PC-3 (cell line): ENCODE results near the gene MYO1F. TPM values are rescaled to one million over a fixed set of nuclear protein-coding genes. Genes with fewer than 3 reads are reported as not detected.

ENCODE experiments used
- ATAC-seq: fragments of 200-7000 bp; cut with Tn5 transposase; 2 replicates; pipeline ENCODE4 v1.9.1; 2020; ENCODE audit warnings: mild to moderate bottlenecking, moderate library complexity
- BruUV-seq: library from RNA; stranded (reverse); fragments of 400-500 nt; replicated peaks from 2 replicates; lab custom pipeline; 2021; lab: Mats Ljungman, UMichigan
- CTCF ChIA-PET: fragments of 300-600 bp; sonication (Branson Sonifier 250); formaldehyde crosslinking; loops from one replicate; lab custom pipeline; 2022; ENCODE audit warnings: antibody characterized with exemption; lab: Charles Lee
- POLR2A ChIA-PET: fragments of 300-600 bp; sonication (Branson Sonifier 250); formaldehyde crosslinking; loops from one replicate; lab custom pipeline; 2022; ENCODE audit warnings: antibody characterized with exemption; ENCODE audit not compliant: unreplicated experiment; lab: Charles Lee
- DNase-seq: peaks from one replicate; pipeline ENCODE4 v3.0.0-alpha.2; 2015
- H2AFZ ChIP-seq: fragments of 300-600 bp; sonication (generic); 2 replicates; pipeline ENCODE4 v1.6.0; 2016; ENCODE audit warnings: antibody characterized with exemption, low read length
- H3F3A ChIP-seq: fragments of 300-600 bp; sonication (generic); one replicate; pipeline ENCODE4 v1.6.0; 2017; ENCODE audit warnings: antibody characterized with exemption, low read length, control low read depth, mild to moderate bottlenecking; ENCODE audit not compliant: unreplicated experiment
- H3K27ac ChIP-seq: fragments of 300-600 bp; sonication (generic); 2 replicates; pipeline ENCODE4 v1.5.1; 2016; ENCODE audit warnings: mild to moderate bottlenecking, low read length
- H3K27me3 ChIP-seq: fragments of 300-600 bp; sonication (generic); 2 replicates; pipeline ENCODE4 v1.6.1; 2016; ENCODE audit warnings: low read length, mixed read lengths
- H3K36me3 ChIP-seq: fragments of 300-600 bp; sonication (generic); 2 replicates; pipeline ENCODE4 v1.6.1; 2016; ENCODE audit warnings: low read depth, mixed run types, low read length, mixed read lengths
- H3K4me1 ChIP-seq: fragments of 300-600 bp; sonication (generic); 2 replicates; pipeline ENCODE4 v1.5.1; 2016; ENCODE audit warnings: low read length; ENCODE audit not compliant: insufficient read depth
- H3K4me2 ChIP-seq: fragments of 300-600 bp; sonication (generic); 2 replicates; pipeline ENCODE4 v1.6.0; 2016; ENCODE audit warnings: low read length
- H3K4me3 ChIP-seq: fragments of 300-600 bp; sonication (generic); 2 replicates; pipeline ENCODE4 v1.5.1; 2016; ENCODE audit warnings: mild to moderate bottlenecking, low read length, mixed read lengths
- H3K79me2 ChIP-seq: fragments of 300-600 bp; sonication (generic); 2 replicates; pipeline ENCODE4 v1.6.1; 2017; ENCODE audit warnings: low read length, mixed read lengths
- H3K9ac ChIP-seq: fragments of 300-600 bp; sonication (generic); 2 replicates; pipeline ENCODE4 v1.6.0; 2016; ENCODE audit warnings: mild to moderate bottlenecking, low read length
- H3K9me2 ChIP-seq: fragments of 300-600 bp; sonication (generic); replicated peaks from 2 replicates; pipeline ENCODE4 v1.6.1; 2016; ENCODE audit warnings: mixed run types, low read length, mixed read lengths
- H3K9me3 ChIP-seq: fragments of 300-600 bp; sonication (generic); 2 replicates; pipeline ENCODE4 v1.6.1; 2016; ENCODE audit warnings: low read length, mixed read lengths
- H4K20me1 ChIP-seq: fragments of 300-600 bp; sonication (generic); 2 replicates; pipeline ENCODE4 v1.6.1; 2016; ENCODE audit warnings: low read length, mixed read lengths
- EZH2 ChIP-seq: fragments of 300-600 bp; sonication (generic); IDR thresholded peaks from one replicate; pipeline ENCODE4 v1.6.1; 2017; ENCODE audit warnings: antibody characterized with exemption, mild to moderate bottlenecking, low read length; ENCODE audit not compliant: unreplicated experiment
- EZH2phosphoT487 ChIP-seq: fragments of 300-600 bp; sonication (generic); IDR thresholded peaks from 2 replicates; pipeline ENCODE4 v1.6.1; 2018; ENCODE audit warnings: mild to moderate bottlenecking, antibody characterized with exemption, low read length, borderline replicate concordance
- intact Hi-C: fragments of 100-400 bp; cut with micrococcal nuclease; formaldehyde crosslinking; loops from 2 replicates; pipeline ENCODE4 v1.9.0; 2023
- total RNA-seq: library from RNA; depleted of rRNA; stranded (reverse); fragments of >200 nt; gene quantifications from 2 replicates; pipeline ENCODE4 v1.2.3, GENCODE V29; 2014
- TF ChIP-seq, protein P1 (sequence below): fragments of 300-600 bp; sonication (generic); conservative IDR thresholded peaks from 2 replicates; pipeline ENCODE4 v1.5.1; 2017; ENCODE audit warnings: antibody characterized with exemption, low read depth, mild to moderate bottlenecking, low read length

Gene MYO1F
- total RNA-seq, 1 experiment from 2014 or later, result 2.0 TPM

DNA sequence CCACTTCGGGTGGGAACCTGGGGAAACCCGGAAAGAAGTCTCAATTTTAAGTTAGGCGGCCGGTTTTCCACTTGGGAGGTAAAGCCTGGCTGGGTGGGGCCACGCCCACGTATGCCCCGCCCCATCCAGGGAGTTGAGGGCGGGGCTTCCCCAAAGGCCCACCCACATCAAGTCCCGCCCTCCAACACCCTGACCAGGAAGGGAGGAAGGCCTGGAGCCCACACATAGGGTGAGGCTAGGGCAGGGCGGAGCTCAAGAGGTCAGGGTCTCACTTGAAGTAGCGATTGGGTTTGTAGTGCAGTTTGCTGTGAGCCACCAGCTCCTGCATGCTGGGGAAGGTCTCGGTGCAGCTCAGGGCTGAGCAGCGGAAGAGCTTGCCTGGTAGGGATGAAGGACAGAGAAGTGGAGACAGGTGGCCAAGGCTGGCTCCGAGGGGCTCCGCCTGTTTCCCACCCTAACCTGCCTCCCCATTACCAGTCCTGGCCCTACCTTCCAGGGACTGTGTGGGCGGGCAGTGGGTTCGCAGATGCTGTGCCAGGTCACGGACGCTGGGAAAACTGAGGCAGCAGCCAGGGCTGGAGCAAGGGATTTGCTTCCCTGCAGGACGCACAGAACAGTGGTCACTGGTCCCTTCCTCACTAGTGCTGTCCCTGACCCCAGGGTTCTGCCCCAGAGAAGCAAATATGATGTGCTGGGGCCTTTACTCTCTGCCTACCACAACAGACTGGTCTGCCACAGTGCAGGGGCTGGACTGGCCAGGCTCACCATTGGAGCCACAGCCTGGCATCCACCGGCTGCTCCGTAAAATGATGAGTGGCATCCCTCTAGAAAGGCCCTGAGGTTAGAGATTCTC is 64.9 kb downstream of the MYO1F start:
- Histone ChIP-seq H3K9me2 (no peaks in the 10 kb centered on the region), H3F3A (no peaks in the 10 kb centered on the region), H3K9ac (no peak overlapping the region), H3K4me1 (peaks cover 9% of the 10 kb centered on the region), H3K27ac (no peak overlapping the region), H4K20me1 (no peaks in the 10 kb centered on the region), H3K36me3 (no peaks in the 10 kb centered on the region), H3K27me3 (no peaks in the 10 kb centered on the region), H3K9me3 (no peaks in the 10 kb centered on the region), H2AFZ (no peak overlapping the region), H3K79me2 (no peaks in the 10 kb centered on the region), H3K4me3 (no peak overlapping the region), H3K4me2 (peak overlapping the region; percentile 78)
- intact Hi-C loops, result no loop called here
- BruUV-seq, result no TSS peak
- CTCF ChIA-PET, result interaction anchor here (0.5 kb wide), 1 partner anchor 41 kb away, joined by 5 read pairs; no protein-coding TSS in a partner anchor
- no peak for ATAC-seq
- DNase-seq, result peak; percentile 61
- POLR2A ChIA-PET, result interaction anchor here (1.8 kb wide), 1 partner anchor 99 kb away, joined by 11 read pairs; the partner anchor contains the start of gene MARCHF2
- no peak for TF ChIP-seq EZH2
- TF ChIP-seq EZH2phosphoT487, result no peak
- TF ChIP-seq, protein P1, sequence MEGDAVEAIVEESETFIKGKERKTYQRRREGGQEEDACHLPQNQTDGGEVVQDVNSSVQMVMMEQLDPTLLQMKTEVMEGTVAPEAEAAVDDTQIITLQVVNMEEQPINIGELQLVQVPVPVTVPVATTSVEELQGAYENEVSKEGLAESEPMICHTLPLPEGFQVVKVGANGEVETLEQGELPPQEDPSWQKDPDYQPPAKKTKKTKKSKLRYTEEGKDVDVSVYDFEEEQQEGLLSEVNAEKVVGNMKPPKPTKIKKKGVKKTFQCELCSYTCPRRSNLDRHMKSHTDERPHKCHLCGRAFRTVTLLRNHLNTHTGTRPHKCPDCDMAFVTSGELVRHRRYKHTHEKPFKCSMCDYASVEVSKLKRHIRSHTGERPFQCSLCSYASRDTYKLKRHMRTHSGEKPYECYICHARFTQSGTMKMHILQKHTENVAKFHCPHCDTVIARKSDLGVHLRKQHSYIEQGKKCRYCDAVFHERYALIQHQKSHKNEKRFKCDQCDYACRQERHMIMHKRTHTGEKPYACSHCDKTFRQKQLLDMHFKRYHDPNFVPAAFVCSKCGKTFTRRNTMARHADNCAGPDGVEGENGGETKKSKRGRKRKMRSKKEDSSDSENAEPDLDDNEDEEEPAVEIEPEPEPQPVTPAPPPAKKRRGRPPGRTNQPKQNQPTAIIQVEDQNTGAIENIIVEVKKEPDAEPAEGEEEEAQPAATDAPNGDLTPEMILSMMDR, result no peak

DNA sequence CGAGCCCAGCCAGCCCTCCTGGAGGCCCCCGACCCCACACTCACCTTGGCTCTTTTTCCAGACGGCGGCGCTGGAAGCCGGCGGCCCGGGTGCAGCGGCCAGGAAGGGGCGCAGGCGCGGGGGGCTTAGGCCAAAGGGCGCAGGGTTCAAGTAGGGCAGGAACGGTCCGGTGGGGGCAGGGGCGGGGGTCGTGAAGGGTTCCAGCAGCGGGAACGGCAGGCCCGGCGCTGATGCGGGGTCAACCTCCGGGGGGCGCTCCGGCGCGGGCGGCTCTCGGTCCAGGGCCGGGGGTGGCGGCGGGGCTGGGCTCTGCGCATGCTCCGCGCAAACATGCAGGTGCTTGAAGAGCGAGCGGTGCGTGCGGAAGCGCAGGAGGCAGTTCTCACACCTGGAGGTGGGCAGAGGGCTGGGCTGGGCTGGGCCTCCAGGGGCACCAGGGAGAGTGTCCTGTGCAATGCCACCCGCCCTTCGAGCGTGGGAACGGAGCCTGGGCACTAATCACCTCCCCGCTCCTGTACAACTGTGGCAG is 65.6 kb downstream of the MYO1F start:
- no peak overlapping the region for H3K9ac ChIP-seq
- no peaks in the 10 kb centered on the region for H3K36me3 ChIP-seq
- no TSS peak for BruUV-seq
- no peaks in the 10 kb centered on the region for H3K27me3 ChIP-seq
- DNase-seq (no peak), ATAC-seq (no peak)
- no peak overlapping the region for H3K4me2 ChIP-seq
- H3F3A ChIP-seq, result no peaks in the 10 kb centered on the region
- no peak overlapping the region for H3K27ac ChIP-seq
- H2AFZ ChIP-seq, result no peak overlapping the region
- no peaks in the 10 kb centered on the region for H3K9me3 ChIP-seq
- H4K20me1 ChIP-seq, result no peaks in the 10 kb centered on the region
- CTCF ChIA-PET, result no interaction called here
- peaks cover 9% of the 10 kb centered on the region for H3K4me1 ChIP-seq
- POLR2A ChIA-PET, result no interaction called here
- TF ChIP-seq, protein P1, result no peak; the same call in 1 of the 2 replicates
- TF ChIP-seq EZH2phosphoT487 (no peak), EZH2 (no peak)
- no peaks in the 10 kb centered on the region for H3K9me2 ChIP-seq
- no peaks in the 10 kb centered on the region for H3K79me2 ChIP-seq
- intact Hi-C loops, result no loop called here
- H3K4me3 ChIP-seq, result no peak overlapping the region

DNA sequence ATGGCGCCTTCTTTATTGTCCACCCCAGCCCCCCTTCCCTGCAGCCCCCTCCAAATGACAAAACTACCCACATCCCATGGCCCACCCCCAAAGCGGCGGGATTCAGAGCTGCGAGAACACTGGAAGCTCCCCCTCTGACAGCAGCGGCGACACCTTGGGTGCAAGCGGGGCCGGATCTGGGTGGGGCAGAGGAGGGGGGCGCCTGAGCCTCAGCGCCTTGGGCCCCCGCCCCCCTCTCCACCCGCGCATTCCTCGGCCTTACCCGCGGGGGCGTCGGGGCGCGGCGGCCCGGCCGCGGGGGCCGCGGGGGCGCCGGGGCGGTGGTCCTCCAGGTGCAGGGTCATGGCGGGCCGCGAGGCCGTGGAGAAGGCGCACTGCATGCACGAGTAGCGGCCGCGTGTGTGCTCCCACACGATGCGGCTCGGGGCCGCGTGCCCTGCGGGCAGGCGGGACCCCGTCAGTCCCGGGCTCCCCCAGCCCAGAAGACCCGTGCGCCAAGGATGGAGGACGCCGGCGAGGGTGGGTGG is 66.6 kb downstream of the MYO1F start:
- Histone ChIP-seq H3K9me3 (no peaks in the 10 kb centered on the region), H3K27me3 (no peaks in the 10 kb centered on the region), H4K20me1 (no peaks in the 10 kb centered on the region), H3K9ac (no peak overlapping the region), H3K9me2 (no peaks in the 10 kb centered on the region), H2AFZ (no peak overlapping the region), H3K27ac (no peak overlapping the region), H3K4me1 (peaks cover 9% of the 10 kb centered on the region), H3K4me3 (no peak overlapping the region), H3K36me3 (no peaks in the 10 kb centered on the region), H3K4me2 (no peak overlapping the region), H3F3A (no peaks in the 10 kb centered on the region), H3K79me2 (no peaks in the 10 kb centered on the region)
- ATAC-seq, result no peak
- POLR2A ChIA-PET, result no interaction called here
- BruUV-seq, result no TSS peak
- intact Hi-C loops, result no loop called here
- DNase-seq, result no peak
- TF ChIP-seq EZH2phosphoT487, result no peak
- TF ChIP-seq, protein P1, result no peak
- TF ChIP-seq EZH2, result no peak
- CTCF ChIA-PET, result no interaction called here
